ENCODE measurements around the gene KCNQ2. TPM values are rescaled to one million over a fixed set of nuclear protein-coding genes. Genes with fewer than 3 reads are reported as not detected.

The KCNQ2 gene
- total RNA-seq, 4 donors from 2014 or later = not detected

DNA sequence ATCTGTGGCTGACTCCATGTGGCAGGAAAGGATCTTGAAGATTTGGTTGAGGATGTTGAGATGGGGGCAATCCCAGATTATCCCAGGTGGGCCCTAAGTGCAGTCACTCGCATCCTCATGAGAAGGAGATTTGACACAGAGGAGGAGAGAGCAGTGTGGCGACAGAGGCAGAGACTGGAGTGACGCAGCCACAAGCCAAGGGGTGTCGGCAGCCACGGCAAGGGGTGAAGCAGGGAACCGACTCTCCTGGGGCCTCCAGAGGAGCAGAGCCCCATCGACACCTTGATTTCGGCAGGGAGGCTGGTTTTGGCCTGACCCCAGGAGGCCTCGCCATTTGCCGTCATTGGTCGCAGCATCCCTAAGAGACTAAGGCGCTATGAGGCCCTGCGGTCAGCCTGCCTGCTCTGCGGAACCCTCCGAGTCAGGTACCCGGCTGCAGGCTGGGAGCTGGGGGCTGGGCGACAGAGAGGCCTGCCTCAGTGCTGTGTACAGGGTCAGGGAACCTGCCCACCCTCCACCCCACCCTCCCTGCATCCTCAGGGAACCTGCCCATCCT lies 13.9 kb upstream of the KCNQ2 start:
- TF ChIP-seq CTCF (IDR thresholded peaks at IDR 0.05; ENCODE audit: low read depth) = no peak

GRCh38 chr20:63484651-63485403 lies 12.4 kb upstream of the KCNQ2 start:
- no peak for TF ChIP-seq CTCF (IDR thresholded peaks at IDR 0.05; ENCODE audit: low read depth)

GRCh38 chr20:63484236-63484635 lies 11.8 kb upstream of the KCNQ2 start:
- TF ChIP-seq CTCF (IDR thresholded peaks at IDR 0.05; ENCODE audit: low read depth) = no peak

- TF ChIP-seq CTCF (IDR thresholded peaks at IDR 0.05; ENCODE audit: low read depth) = no peak
Observed at GRCh38 chr20:63483834-63484233, 11.4 kb upstream of the KCNQ2 start.

DNA sequence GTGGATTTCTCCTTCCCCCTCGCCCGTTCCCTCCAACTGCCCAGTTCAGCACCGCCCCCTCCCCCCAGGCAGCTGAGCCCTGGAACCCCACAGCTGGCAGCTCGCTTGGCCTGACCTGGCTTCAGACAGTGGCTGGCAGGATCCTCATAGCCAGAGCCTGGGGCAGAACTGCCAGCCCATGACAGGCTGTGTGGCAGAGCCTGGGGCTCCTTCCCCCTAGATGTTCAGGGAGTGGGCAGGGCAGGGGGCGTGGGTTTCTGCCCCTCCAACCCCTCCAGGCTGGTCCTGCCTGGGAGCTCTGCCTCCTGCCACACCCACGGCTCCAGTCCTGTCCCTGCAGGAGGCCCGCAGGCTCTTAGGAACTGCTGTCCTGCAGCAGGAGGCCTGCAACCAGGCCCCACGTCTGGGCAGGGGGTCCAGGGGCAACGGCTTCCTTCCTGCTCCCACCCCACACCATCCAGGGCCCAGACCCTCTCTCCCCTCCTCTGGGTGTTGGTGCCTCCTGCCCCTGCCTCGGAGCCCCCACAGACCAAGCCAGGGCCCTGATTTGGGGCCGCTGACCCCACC lies 9.6 kb upstream of the KCNQ2 start:
- TF ChIP-seq CTCF (IDR thresholded peaks at IDR 0.05; ENCODE audit: low read depth) = no peak

DNA sequence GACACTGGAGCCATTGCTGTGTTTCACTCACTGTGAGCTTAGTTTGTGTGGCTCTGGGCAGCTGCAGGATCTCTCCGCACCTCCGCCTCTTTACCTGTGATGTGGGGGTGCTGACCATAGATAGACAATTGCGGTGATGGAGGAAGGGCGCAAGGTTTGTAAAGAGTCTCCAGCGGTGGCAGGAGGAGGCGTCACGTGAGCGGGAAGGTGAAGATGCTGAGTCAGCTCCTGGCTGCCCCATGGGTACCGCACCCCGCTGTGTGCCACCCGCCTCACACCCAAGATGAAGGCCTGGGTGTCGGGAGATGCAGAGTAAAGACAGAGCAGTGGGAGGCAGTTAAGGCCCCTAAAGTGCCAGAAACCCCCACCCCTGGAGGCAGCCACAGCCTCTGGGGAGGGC lies 9.0 kb upstream of the KCNQ2 start:
- TF ChIP-seq CTCF (IDR thresholded peaks at IDR 0.05; ENCODE audit: low read depth) = no peak

Data from subcutaneous adipose tissue (tissue), 4 donors.